Thymus (tissue), 11 donors: Measurements from ENCODE around the gene TRAPPC8. TPM values are rescaled to one million over a fixed set of nuclear protein-coding genes. Genes with fewer than 3 reads are reported as not detected.

Source experiments
- DNase-seq, 9 donors: peaks; one replicate each; pipeline ENCODE4 v3.0.0-alpha.2; 2013; ENCODE audit warnings: low spot score in 9 of 9, low read depth in 6 of 9, missing footprints in 1 of 9
- H3K27ac ChIP-seq, 2 donors: one replicate each; pipeline ENCODE4 v1.5.1; 2013; ENCODE audit warnings: control low read depth in 1 of 2, low read depth in 1 of 2, low read length in 1 of 2, mild to moderate bottlenecking in 1 of 2, moderate library complexity in 1 of 2
- H3K27me3 ChIP-seq, 2 donors: one replicate each; pipeline ENCODE4 v1.5.1; 2013; ENCODE audit warnings: low read length in 1 of 2; ENCODE audit not compliant: control insufficient read depth in 2 of 2, insufficient read depth in 1 of 2
- H3K36me3 ChIP-seq, 2 donors: one replicate each; pipeline ENCODE4 v1.5.1; 2013; ENCODE audit warnings: low read length in 1 of 2, mild to moderate bottlenecking in 1 of 2, moderate library complexity in 1 of 2; ENCODE audit not compliant: control insufficient read depth in 2 of 2, insufficient read depth in 2 of 2
- H3K4me1 ChIP-seq, 2 donors: one replicate each; pipeline ENCODE4 v1.5.1; 2013; ENCODE audit warnings: low read length in 2 of 2; ENCODE audit not compliant: control insufficient read depth in 2 of 2, insufficient read depth in 2 of 2
- H3K4me3 ChIP-seq, 2 donors: one replicate each; pipeline ENCODE4 v1.5.1; 2013; ENCODE audit warnings: low read length in 2 of 2, control low read depth in 1 of 2, mild to moderate bottlenecking in 1 of 2
- H3K9me3 ChIP-seq, 2 donors: one replicate each; pipeline ENCODE4 v1.5.1; 2013; ENCODE audit warnings: low read length in 1 of 2, mild to moderate bottlenecking in 1 of 2; ENCODE audit not compliant: control insufficient read depth in 2 of 2, insufficient read depth in 1 of 2
- WGBS: extraction: QIAGEN DNeasy Blood & Tissue Kit; methylation state at CpG from one replicate; pipeline ENCODE4 v1.1.7; 2013; 5-methylcytosine and 5-hydroxymethylcytosine counted together
- polyA plus RNA-seq: library from polyadenylated mRNA; stranded (reverse); fragments of 200-250 nt; gene quantifications from one replicate; pipeline ENCODE4 v1.2.3, GENCODE V29; 2013
- total RNA-seq: library from RNA; stranded (reverse); fragments of 120-200 nt; gene quantifications from one replicate; pipeline ENCODE4 v1.2.4, GENCODE V29; 2013
- donor health status: healthy.

The TRAPPC8 gene
- total and polyA plus RNA-seq, 2 donors = 49.2 to 54.6 TPM

DNA sequence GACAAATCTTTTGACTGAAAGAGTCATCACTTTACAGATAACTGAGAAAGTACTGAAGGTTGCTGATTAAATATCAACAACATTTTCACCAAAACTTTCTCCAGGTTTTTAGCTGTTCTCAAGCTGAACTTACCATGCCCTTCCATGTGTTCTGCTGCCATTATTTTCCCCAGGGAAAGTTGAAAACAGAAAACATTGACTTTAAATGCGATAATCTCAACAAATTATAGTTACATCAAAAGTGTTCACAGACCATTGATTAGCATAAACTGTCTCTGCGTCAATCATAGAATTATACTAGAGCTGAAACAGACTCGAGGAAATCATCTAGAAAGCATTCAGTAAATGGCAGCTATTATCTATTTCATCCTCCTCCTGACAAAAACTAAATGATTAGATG lies 51.4 kb downstream of the TRAPPC8 start:
- over 99% methylated on average over 3 of the region's 3 CpGs for WGBS
- Histone ChIP-seq H3K27me3 (no peaks in the 10 kb centered on the region), H3K4me3 (no peak overlapping the region), H3K4me1 (no peaks in the 10 kb centered on the region), H3K9me3 (no peaks in the 10 kb centered on the region), H3K36me3 (peaks cover 19 to 57% of the 10 kb centered on the region in 2 donors), H3K27ac (no peak overlapping the region)
- DNase-seq = no peak

DNA sequence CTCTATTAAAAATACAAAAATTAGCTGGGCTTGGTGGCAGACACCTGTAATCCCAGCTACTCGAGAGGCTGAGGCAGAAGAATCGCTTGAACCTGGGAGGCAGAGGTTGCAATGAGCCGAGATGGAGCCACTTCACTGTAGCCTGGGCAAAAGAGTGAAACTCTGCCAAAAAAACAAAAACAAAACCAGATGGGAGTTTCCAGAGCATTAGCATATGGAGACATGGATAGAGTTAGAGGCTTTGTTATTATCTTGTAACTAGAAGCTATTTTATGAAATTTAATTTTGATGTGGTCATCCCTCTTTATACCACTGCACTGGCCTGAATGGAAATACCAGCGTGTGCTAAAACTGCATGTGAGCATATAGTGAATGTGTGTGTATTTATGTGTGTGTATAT lies 58.9 kb downstream of the TRAPPC8 start:
- DNase-seq = no peak
- no peaks in the 10 kb centered on the region for H3K9me3 ChIP-seq
- H3K36me3 ChIP-seq = peaks cover 24 to 63% of the 10 kb centered on the region in 2 donors
- H3K27me3 ChIP-seq = no peaks in the 10 kb centered on the region
- no peak overlapping the region for H3K27ac ChIP-seq
- over 99% methylated on average over 4 of the region's 4 CpGs for WGBS
- no peak overlapping the region for H3K4me3 ChIP-seq
- H3K4me1 ChIP-seq = no peaks in the 10 kb centered on the region

DNA sequence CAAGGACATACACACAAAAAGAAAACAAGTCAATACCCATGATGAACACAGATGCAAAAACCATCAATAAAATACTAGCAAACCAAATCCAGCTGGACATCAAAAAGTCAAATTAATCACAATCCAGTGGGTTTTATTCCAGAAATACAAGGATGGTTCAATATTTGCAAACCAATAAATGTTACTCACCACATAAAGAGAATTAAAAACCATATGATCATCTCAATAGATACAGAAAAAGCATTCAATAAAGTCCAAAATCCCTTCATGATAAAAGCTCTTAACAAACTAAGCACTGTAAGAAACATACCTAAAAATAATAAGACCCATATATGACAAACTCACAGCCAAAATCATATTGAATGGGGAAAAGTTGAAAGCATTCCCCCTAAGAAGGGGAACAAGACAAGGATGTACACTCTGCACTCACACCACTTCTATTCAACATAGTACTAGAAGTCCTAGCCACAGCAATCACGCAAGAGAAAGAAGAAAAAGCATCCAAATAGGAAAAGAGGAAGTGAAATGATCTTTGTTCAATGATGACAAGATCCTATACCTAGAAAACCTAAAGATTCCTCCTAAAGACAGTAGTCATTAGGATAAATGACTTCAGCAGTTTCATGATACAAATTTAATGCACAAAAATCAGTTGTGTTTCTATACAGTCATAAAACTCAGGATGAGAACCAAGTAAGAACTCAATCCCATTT lies 62.6 kb downstream of the TRAPPC8 start:
- DNase-seq = no peak
- H3K9me3 ChIP-seq = no peaks in the 10 kb centered on the region
- H3K4me1 ChIP-seq = no peaks in the 10 kb centered on the region
- H3K27ac ChIP-seq = no peak overlapping the region
- 100% methylated on average over 1 of the region's 1 CpG for WGBS
- H3K27me3 ChIP-seq = no peaks in the 10 kb centered on the region
- H3K36me3 ChIP-seq = peaks cover 29 to 63% of the 10 kb centered on the region in 2 donors
- H3K4me3 ChIP-seq = no peak overlapping the region

DNA sequence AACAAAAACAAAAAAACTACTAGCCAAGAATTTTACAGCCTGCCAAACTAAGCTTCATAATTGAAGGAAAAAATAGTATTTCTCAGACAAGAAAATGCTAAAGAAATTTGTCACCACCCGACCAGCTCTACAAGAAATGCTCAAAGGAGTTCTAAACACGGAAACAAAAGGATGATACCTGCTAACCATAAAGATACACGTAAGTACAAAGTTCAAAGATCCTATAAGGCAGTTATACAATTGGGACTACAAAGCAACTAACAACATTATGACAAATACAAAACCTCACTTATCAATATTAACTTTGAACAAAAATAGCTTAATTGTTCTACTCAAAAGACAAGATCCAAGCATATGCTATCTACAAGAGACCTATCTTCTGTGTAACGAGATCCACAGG lies 64.6 kb downstream of the TRAPPC8 start:
- no peak for DNase-seq
- peaks cover 29 to 61% of the 10 kb centered on the region in 2 donors for H3K36me3 ChIP-seq
- H3K27me3 ChIP-seq = no peaks in the 10 kb centered on the region
- no peak overlapping the region for H3K27ac ChIP-seq
- WGBS = 99% methylated on average over 4 of the region's 4 CpGs
- H3K9me3 ChIP-seq = no peaks in the 10 kb centered on the region
- no peaks in the 10 kb centered on the region for H3K4me1 ChIP-seq
- no peak overlapping the region for H3K4me3 ChIP-seq

DNA sequence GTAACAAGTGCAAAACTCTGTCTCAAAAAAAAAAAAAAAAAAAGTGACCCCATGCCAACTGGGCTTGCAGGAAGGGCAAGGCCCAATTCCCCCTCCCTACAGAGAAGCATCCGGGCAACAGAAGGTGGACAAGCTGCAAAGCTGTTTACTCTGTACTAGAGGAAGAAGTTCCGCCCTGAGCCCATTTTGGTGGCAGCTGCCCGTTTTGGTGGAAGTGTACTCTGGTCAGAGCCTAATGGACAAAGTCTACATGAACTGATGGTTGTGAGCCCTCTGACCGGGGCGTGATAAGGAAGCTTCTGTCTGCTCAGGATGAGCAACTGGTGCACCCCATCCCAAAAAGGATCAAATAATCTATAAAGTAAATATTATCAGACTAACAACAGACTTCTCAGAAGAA lies 65.0 kb downstream of the TRAPPC8 start:
- WGBS = 98% methylated on average over 5 of the region's 5 CpGs
- Histone ChIP-seq H3K27ac (no peak overlapping the region), H3K9me3 (no peaks in the 10 kb centered on the region), H3K4me3 (no peak overlapping the region), H3K36me3 (peaks cover 28 to 61% of the 10 kb centered on the region in 2 donors), H3K27me3 (no peaks in the 10 kb centered on the region), H3K4me1 (no peaks in the 10 kb centered on the region)
- DNase-seq = no peak

DNA sequence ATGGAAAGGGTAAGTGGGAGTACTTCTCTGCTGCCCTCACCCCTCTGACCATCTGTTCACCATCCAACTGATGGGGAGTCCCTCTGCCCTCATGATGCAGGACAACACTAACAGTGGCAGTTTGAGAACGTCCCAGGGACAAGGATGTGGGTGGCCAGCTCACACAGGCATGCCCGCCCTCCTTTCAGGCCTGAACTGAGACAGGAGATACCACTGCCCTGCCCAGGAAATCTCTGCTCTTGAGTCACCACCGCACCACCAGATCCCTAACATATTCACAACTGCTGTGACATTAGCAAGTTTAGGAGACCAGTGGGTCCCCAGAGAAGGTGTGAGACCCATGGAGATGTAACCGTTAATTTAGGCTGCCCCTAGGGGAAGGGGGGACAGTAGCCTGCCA lies 66.2 kb downstream of the TRAPPC8 start:
- Histone ChIP-seq H3K27me3 (no peaks in the 10 kb centered on the region), H3K27ac (no peak overlapping the region), H3K4me3 (no peak overlapping the region), H3K9me3 (no peaks in the 10 kb centered on the region), H3K36me3 (peaks cover 28 to 56% of the 10 kb centered on the region in 2 donors), H3K4me1 (no peaks in the 10 kb centered on the region)
- no peak for DNase-seq
- WGBS = 73% methylated on average over 4 of the region's 4 CpGs

DNA sequence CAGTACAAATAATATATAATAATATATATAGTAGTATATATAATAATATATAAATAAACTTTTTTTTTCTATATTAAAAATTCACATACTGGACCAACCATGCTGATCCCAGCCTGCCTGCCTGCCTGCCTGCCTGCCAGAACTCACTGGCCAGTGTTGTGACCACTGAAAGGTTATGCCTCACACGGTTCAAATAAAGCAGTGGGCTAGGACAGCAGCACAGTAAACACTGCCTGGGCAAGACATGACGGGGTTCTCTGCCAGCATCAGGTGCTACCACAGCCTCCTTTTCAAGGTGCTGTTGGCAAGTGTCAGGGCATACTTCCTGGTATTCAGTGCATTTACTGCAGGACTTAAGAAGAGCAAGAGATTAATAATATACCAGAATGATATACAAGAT lies 67.6 kb downstream of the TRAPPC8 start:
- peaks cover 28 to 57% of the 10 kb centered on the region in 2 donors for H3K36me3 ChIP-seq

DNA sequence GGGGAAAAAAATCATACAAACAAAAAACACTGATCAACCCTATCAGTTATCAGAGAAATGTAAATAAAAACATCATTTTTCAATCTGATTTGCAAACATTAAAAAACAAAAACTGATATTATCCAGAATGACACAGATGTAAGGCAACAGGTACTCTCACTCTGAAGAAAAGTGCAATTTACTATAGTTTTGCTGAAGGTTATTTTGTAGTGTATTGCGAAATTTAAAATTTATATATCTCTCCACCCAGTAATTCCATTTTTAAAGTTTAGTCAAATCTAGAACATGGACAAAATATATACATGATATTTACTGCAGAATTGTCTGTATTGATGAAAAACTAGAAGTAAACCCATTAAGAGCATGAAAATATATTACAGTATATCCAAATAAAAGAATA lies 79.8 kb downstream of the TRAPPC8 start:
- Histone ChIP-seq H3K36me3 (peaks cover 10 to 30% of the 10 kb centered on the region in 2 donors), H3K4me3 (no peak overlapping the region), H3K27me3 (no peaks in the 10 kb centered on the region), H3K27ac (no peak overlapping the region), H3K4me1 (no peaks in the 10 kb centered on the region), H3K9me3 (no peaks in the 10 kb centered on the region)
- WGBS = 99% methylated on average over 1 of the region's 1 CpG
- no peak for DNase-seq

More for the DNA sequence above, 67.6 kb downstream of the TRAPPC8 start:
- H3K27me3 ChIP-seq = no peaks in the 10 kb centered on the region
- no peaks in the 10 kb centered on the region for H3K4me1 ChIP-seq
- no peak for DNase-seq
- H3K27ac ChIP-seq = no peak overlapping the region
- no peak overlapping the region for H3K4me3 ChIP-seq
- WGBS = 98% methylated on average over 2 of the region's 2 CpGs
- no peaks in the 10 kb centered on the region for H3K9me3 ChIP-seq

DNA sequence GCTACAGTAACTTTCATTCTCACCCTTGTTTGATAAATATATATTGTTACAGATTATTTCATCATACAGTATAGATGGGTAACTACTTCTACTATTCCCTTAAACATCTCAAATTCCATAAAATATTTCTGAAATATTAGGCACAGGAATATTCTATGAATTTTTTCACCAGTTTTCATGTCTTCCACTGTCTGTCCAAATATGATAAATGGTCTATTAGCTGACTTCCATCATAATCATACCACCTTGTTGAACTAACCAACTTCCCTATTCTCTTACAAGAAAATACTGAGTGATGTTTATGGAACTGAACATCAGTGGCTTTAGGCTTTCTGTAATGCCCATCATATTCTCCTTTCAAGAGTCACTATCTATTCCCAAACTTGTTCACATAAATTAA lies 82.4 kb downstream of the TRAPPC8 start:
- DNase-seq = no peak
- Histone ChIP-seq H3K4me3 (no peak overlapping the region), H3K36me3 (peaks cover 11 to 36% of the 10 kb centered on the region in 2 donors), H3K4me1 (no peaks in the 10 kb centered on the region), H3K27ac (no peak overlapping the region), H3K9me3 (no peaks in the 10 kb centered on the region), H3K27me3 (no peaks in the 10 kb centered on the region)
